NCI-H1930 (cell line): Measurements from ENCODE around the gene IL1R2.
"Not testable (repeated sequence)": the region's sequence is repeated elsewhere in the genome, so short reads cannot be mapped to it uniquely, and the experiment has no call there.

ENCODE experiments used
- DNase-seq, 2 experiments: peaks; one replicate each; lab custom pipeline; 2025; lab: John Stamatoyannopoulos, UW

Gene IL1R2

DNA sequence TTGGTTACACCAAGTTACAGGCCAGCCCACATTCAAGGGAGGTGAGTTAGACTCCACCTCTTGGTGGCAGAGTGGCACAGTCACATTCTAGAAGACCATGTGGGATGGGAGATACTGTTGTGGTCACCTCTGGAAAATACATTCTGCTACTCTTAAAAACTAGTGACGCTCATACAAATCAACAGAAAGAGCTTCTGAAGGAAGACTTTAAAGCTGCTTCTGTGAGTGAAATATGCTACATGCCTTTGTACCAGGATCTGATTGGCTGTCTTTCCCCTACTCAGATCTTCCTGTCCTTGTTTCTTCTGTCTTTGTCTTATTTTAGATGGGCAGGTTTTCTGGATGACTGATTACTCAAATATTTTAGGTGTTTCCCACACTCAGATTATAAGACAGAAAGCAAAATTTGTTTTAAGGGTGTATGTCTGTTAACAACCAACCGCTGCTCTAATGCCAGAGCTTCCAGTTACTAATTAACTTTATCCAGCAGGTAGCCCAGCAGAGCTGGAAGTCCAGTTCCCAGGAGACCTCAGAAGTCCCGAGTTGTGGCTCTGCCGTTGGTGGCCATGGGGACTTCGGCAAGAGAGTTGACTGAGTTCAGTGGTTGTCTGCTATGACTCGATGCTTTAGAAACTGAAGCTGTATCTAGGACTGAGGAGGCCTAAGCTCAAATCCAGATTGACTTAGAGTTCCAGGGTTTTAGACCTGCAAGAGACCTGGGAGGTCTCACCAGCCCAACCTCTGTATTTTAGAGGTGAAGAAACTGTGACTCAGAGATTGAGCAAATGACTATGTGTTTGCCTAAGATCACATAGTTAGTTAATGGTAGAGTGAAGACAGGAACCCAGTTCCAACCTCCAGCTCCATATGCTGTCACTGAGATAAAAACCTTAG lies 7.4 kb downstream of the IL1R2 start:
- no peak for DNase-seq

DNA sequence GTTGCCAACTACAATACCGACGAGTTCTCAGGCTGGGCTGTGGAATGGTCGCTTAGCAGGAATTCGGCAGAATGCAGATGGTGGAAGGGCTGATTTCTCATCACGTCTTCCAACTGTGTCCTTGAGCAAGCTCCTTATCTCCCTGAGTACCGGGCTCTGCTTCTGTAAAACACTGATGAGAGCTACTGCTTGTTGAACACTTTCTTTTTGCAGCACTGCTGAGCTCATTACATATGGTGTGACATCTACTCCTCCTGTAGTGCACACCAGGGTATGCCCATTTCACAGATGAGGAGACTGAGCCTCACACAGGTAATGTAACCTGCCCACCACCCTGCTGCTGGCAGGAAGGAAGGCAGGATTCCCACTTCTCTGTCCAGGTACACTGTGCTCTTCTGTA lies 8.3 kb downstream of the IL1R2 start:
- DNase-seq = no peak

DNA sequence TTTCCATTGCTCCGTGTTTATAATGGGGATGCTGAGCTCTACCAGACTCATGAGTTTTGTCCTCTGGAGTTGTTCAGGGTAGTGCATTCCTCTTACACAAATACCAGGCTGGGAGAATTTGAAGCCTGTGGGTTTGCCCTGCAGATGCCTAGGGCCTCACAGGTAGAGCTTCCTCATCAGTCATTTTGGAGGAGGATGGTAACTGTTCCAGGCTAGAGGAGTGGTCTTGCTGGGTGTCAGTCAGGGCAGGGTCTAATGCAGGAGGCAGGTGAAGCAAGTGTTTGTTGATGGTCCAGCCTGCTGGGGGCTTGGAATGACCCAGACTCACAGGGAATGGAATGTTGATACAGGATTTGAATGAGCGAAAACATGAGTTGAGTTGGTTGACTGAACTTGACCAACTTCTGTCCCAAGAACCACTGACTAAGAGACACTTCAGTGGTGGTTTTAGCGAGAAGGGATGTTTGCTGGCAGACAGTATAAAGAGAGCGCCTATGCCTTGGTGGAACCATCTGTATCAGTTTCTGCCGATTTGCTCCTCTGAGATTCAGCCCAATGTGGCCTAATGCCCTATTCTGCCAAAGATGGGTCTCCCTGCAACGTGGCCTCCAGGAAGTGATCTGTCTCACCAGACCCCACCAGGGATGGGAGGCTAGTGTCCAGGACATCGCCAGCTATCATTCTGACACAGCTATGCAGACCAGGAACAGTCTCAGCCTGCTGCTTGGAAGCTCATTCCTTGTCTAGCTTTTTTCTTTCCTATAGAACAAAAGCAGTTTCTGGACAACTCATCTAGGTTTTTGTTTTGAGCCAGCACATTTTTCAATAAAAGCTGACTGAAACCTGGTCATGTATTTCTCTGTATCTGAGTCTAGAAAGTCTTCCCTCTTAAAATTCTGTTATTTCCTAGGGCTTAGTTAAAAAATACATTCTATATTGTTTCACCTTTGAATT lies 9.3 kb downstream of the IL1R2 start:
- DNase-seq = no peak

DNA sequence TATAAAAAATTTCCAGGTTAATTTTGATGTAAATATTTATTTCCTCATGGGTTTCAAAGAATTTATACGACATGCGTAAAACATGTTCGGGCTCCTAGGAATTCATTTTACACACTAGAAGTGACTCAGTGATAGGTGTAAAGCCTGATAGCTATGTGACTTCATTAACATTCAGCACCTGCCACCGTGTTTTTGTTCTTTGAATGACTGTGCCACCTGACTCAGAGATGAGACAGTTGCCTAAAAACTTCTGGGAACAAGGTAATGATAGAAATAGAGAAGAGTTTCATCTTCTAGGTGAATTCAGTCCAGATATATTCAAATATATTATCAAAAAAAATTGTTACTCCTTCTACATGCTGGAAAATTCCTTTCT lies 10.0 kb downstream of the IL1R2 start:
- DNase-seq = no peak

DNA sequence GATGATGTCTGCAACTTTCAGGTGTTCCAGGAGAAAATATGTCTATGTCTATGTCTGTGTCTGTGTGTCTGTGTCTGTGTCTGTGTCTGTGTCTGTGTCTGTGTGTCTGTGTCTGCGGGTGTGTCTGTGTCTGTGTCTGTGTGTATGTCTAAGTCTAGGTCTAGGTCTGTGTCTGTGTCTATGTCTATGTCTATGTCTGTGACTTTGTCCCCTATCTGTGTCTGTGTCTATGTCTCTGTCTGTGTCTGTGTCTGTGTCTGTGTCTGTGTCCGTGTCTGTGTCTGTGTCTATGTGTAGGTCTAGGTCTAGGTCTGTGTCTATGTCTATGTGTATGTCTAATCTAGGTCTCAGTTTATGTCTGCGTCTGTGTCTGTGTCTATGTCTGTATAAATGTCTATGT lies 10.5 kb downstream of the IL1R2 start:
- DNase-seq = no peak

DNA sequence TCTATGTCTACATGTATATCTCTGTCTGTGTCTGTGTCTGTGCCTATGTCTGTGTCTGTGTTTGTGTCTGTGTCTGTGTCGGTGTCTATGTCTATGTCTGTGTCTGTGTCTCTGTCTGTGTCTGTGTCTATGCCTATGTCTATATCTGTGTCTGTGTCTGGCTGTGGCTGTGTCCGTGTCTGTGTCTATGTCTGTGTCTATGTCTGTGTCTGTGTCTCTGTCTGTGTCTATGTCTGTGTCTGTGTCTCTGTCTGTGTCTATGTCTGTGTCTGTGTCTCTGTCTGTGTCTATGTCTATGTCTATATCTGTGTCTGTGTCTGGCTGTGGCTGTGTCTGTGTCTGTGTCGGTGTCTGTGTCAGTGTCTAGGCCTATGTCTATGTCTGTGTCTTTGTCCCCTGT lies 11.1 kb downstream of the IL1R2 start:
- DNase-seq = not testable (repeated sequence)

DNA sequence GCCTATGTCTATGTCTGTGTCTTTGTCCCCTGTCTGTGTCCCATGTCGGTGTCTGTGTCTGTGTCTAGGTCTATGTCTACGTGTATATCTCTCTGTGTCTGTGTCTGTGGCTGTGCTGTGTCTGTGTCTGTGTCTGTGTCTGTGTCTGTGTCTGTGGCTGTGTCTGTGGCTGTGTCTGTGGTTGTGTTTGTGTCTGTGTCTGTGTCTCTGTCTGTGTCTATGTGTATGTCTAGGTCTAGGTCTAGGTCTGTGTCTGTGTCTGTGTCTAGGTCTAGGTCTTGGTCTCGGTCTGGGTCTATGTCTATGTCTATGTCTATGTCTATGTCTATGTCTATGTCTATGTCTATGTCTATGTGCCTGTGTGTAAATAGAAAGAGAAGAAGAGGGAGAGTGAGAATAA lies 11.9 kb downstream of the IL1R2 start:
- no peak for DNase-seq

DNA sequence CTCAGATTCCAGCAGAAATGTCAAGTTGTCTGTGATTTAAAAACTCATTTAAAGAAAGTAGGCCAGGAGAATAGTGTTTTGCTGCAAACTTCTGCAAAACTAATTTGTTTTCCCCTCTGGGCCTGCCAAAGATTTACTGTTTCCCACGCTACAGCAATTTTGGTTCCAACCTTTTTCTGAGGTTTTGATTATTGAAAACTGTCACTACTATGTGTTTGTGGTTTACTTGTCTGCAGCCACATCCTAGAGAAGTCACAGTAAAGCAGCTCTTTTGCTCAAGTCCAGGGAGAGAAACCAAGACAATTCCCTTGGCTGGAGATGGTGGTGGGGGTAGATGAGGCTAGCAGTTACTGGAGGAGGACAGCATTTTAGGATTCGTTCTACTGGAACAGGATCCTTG lies 12.8 kb downstream of the IL1R2 start:
- no peak for DNase-seq

DNA sequence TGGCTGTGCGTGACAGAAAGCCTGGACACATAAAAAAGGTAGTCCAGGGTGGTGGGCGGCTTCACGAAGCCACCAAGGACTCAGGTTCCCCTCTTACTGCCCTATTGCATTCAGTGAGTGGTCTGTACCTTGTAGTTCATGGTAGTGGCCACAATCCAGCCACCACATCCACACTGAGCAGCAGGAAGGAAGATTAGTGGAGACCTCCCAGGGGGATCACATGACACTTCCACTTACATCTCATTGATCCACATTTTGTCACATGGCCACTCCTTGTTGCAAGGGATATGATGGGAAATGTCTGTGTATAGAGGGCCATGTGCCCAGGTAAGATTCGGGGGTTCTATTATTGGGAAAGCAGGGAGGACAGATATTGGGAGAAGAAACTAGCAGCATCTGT lies 13.7 kb downstream of the IL1R2 start:
- DNase-seq = no peak

DNA sequence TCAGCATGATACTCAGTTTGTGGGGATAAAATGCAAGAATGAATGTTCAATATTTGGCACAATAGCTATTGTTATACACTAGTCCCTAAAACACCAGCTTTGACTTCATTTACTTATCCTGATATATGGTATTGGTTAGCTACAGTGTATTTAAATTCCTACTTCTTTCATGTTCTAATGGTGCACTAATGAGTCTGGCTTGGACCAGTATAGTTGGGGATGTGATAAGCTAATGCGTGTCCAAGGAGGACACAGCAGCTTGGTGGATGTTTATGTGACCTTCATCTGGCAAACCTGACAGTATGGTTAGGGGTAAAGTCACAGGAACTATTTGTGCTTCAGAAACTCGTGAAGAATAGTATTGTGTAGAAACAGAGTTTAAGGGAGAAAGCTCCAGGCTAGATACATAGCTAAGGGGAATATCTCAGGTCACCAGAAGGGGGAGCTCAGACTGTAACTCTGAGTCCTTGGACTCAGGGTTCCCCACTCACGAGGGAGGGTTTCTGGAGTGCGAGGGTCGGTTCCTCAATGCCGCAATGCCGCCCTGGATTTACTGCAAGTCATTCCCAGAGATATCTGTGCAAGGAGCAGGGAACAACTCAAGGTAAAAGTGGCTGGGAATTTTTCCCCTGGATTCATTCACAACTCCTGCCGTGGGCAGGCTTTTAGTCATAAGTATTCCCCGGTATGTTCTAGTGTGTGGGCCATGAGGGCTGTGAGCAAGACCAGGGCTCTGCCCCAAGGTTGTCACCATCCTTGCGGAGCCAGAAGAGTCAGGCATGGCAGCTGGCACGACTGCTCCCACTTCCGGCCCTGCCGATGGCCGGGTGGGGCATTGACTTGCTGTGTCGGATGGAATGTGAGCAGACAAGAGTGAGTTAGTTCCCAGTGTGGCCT lies 14.5 kb downstream of the IL1R2 start:
- peak; percentile 4 to 5 for DNase-seq

DNA sequence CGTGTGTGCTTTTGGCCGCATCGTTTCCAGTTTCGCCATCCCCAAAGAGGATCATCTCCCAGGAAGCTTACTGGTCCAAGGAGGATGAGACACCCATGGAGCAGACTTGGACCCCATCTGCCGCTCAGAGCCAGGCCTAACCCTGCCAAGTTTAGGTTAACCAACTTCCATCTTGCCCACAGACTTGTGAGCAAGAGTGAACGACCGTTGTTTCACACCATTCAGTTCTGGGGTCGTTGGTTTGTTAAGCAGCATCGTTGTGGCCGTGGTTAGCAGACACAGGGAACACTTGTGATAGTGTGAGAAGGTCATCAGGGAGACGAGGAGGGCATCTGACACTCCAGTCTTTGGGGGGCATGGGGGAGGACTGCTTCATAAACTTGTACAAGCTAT lies 15.1 kb downstream of the IL1R2 start:
- no peak for DNase-seq

DNA sequence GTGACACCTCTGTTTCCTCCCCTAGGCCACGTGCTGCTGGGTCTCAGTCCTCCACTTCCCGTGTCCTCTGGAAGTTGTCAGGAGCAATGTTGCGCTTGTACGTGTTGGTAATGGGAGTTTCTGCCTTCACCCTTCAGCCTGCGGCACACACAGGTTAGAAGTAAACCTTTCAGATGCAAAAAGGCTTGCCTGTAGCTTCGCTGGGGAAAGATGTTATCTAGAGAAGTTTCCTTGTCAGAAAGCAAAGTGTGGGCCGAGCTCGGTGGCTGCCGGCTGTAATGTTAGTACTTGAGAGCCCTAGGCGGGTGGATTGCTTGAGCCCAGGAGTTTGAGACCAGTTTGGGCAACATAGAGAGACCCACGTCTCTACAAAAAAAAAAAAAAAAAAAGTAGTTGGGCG lies 16.7 kb downstream of the IL1R2 start:
- no peak for DNase-seq

DNA sequence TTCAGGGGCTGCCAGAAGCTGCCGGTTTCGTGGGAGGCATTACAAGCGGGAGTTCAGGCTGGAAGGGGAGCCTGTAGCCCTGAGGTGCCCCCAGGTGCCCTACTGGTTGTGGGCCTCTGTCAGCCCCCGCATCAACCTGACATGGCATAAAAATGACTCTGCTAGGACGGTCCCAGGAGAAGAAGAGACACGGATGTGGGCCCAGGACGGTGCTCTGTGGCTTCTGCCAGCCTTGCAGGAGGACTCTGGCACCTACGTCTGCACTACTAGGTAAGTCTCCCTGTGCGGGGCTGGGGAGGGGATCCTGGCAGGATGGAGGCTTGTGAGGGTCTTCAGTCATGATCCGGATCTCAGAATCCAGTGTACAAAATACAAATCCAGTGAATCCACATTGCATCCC lies 17.8 kb downstream of the IL1R2 start:
- DNase-seq = no peak

DNA sequence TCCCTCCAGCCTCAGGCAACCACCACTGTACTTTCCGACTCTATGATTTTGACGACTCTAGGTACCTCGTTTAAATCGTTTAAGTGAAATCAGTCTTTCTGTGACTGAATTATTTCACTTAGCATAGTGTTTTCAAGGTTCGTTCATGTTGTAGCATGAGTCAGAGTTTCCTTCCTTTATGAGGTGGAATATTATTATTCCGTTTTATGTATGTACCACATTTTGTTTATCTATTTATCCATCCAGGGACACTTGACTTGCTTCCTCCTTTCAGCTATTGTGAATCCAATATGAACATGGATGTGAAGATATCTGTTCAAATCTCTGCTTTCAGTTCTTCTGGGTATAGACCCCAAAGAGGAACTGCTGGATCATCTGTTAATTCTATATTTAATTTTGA lies 19.1 kb downstream of the IL1R2 start:
- DNase-seq = no peak

DNA sequence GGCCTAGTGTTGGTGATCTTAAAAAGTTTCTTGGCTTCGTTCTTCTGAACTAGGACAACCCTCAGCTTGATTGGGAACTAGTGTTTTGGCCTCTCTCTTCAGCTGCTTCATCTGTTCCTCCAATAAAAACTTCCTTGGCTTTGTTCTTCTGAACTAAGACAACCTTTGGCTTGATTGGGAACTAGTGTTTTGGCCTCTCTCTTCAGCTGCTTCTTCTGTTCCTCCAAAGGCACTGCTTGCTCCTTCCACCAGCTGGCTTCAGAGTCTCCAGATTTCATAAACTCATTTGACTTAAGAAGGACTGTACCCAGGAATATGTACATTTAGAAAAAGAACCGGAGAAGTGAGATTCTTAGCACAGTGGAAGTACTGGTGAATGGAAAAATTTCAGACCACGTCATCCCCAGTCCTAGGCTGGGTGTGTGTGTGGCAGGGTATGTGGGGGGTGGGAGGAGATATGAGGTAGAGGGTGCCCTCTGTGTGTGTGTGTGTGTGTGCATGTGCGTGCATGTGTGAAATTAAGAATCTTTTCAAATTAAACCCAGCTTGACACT lies 20.4 kb downstream of the IL1R2 start:
- no peak for DNase-seq

DNA sequence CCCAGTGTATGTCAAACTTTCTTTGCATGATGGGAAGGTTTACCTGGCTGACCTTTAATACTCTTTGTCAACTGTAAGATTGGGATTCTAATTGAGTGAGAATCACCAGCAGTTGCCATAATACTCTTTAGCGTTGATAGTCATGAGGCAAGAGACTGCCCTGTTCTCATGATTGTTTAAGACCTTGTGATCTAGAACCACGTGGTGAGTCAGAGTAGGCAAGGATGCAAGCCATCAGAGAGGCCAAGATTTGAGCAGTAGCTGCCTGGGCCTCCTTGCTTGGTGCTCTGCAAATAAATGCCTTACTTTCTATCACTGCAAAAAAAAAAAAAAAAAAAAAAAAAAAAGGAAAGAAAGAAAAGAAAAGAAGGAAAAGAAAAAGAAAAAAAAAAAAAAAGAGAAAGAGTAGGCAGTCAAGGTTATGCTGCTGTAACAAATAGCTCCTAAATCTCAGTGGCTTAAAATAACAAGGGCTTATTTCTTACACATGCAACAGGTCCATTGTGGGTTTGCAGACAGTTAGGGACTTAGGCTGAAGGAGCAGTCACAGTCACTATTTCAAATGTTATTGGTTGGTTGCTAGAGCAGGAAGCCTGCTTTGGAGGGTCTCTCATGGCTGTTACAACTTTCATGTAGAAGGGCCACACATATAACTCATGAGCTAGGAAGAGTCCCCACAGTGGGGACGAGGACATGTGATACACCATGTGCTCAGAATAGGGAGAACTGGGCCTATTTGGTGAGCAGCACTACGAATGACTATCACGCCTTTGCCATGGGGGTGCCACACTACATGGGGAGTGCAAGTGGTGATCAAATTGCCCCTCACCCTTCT lies 21.7 kb downstream of the IL1R2 start:
- DNase-seq = no peak

DNA sequence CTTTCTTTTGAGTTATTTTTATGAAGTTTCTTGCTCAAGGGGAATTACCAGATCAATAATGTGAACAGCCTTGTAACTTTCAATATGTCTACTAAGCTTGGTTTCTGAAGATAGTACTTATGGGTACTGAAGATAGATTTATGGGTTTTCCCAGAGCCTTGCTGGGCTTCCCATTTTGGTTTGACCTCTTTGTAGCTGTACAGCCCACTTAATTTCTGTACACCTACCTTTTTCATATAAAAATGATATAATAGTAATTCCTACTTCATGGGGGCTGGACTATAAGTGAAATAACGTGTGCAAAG lies 22.2 kb downstream of the IL1R2 start:
- DNase-seq = no peak

DNA sequence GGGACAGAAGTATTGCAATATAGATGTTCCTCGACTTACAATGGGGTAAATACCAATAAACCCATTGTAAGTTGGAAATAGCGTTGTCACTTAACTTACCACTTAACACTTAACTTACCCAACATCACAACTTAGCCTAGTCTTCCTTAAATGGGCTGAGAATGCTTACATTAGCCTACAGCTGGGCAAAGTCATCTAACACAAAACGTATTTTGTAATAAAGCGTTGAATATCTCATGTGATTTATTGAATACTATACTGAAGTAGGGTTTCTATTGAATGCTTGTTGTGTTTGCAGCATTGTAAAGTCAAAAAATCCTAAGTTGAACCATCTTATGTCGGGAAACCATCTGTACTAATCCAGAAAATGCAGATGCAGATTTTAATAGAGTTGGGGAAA lies 23.6 kb downstream of the IL1R2 start:
- DNase-seq = no peak

DNA sequence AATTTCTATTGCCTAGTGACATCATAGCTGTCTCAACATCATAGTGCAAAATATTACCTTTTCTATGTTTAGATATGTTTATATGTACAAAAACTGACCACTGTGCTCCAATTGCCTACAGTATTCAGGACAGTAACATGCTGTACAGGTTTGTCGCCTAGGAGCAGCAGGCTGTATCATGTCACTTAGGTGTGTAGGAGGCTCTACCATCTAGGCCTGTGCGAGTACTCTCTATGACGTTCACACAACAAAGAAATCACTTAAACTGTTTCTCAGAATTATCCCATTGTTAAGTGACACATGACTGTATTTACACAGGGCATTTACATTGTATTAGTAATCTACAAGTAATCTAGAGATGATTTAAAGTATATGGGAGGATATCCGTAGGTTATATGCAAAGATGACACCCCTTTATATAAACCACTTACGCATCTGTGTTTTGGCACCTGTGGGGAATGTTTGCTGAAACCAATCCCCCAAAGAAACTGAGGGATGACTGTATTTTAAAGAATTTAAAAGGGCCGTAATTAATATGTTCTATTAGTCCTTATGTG lies 24.7 kb downstream of the IL1R2 start:
- no peak for DNase-seq

DNA sequence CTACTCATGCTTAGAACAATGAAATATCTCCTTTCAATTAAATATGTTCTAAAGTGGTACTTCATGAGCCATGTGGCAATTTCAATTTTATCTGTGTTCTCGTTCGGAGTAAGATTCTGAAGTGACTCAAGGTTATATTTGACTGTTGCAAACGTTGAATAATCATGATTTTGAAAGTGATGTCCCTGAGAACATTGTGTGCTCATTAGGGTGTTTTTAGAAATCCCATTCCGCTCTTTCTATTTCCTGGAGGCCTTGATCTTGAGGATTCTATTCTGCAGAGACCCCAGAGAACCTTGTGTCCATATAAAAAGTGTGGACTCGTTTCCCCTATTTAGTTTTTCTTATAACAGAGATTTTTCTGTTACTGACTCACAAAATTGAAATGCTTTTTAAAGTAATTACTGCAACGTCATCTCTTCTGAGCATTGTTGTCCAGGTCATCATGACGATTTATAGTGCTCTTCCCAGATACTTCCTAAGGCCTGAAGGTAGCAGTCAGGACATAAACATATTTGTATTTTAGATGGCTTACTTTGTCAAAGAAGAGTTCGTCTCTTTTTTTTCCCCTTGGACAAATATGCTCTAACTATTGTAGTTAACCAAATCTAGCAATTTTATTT lies 27.2 kb downstream of the IL1R2 start:
- no peak for DNase-seq
